Middle frontal gyrus (tissue), 1 donor: ENCODE results near the gene PHLDB1.
"Not testable (repeated sequence)": the region's sequence is repeated elsewhere in the genome, so short reads cannot be mapped to it uniquely, and the experiment has no call there.

Experiments
- DNase-seq: peaks from one replicate; pipeline ENCODE4 v3.0.0-alpha.2; 2015; ENCODE audit warnings: low spot score; ENCODE audit errors: extremely low spot score

The PHLDB1 gene

GRCh38 chr11:118605116-118605867 is 2.1 kb upstream of the PHLDB1 start:
- DNase-seq, result no peak

GRCh38 chr11:118606157-118606843 is 1.1 kb upstream of the PHLDB1 start:
- DNase-seq, result no peak

GRCh38 chr11:118606844-118607228 is 579 bp upstream of the PHLDB1 start:
- DNase-seq, result no peak

GRCh38 chr11:118608360-118609227 is 1.2 kb downstream of the PHLDB1 start:
- peak; percentile 9 for DNase-seq

GRCh38 chr11:118609380-118610224 is 2.2 kb downstream of the PHLDB1 start:
- DNase-seq, result peak; percentile 46

- no peak for DNase-seq
Measured at GRCh38 chr11:118610225-118610772, 2.9 kb downstream of the PHLDB1 start.

GRCh38 chr11:118610773-118611432 is 3.5 kb downstream of the PHLDB1 start:
- DNase-seq, result peak; percentile 48

GRCh38 chr11:118611433-118611795 is 4.0 kb downstream of the PHLDB1 start:
- DNase-seq, result not testable (repeated sequence)

GRCh38 chr11:118612378-118612777 is 5.0 kb downstream of the PHLDB1 start:
- no peak for DNase-seq

- DNase-seq, result no peak
Measured at GRCh38 chr11:118614511-118614910, 7.1 kb downstream of the PHLDB1 start.

GRCh38 chr11:118615282-118615975 is 8.0 kb downstream of the PHLDB1 start:
- DNase-seq, result no peak

- DNase-seq, result no peak
Measured at GRCh38 chr11:118615976-118616371, 8.6 kb downstream of the PHLDB1 start.

- DNase-seq, result no peak
Measured at GRCh38 chr11:118618115-118618990, 10.9 kb downstream of the PHLDB1 start.

GRCh38 chr11:118618991-118619375 is 11.6 kb downstream of the PHLDB1 start:
- DNase-seq, result no peak

- DNase-seq, result no peak
Measured at GRCh38 chr11:118619444-118620197, 12.2 kb downstream of the PHLDB1 start.

GRCh38 chr11:118620529-118621070 is 13.2 kb downstream of the PHLDB1 start:
- no peak for DNase-seq

- DNase-seq, result peak; percentile 71
Measured at GRCh38 chr11:118621071-118621783, 13.8 kb downstream of the PHLDB1 start.
